ENCODE measurements around the gene CCNG2. TPM values are rescaled to one million over a fixed set of nuclear protein-coding genes. Genes with fewer than 3 reads are reported as not detected.

The CCNG2 gene
- total RNA-seq, 1 experiment from 2014 or later, result 38.8 TPM

DNA sequence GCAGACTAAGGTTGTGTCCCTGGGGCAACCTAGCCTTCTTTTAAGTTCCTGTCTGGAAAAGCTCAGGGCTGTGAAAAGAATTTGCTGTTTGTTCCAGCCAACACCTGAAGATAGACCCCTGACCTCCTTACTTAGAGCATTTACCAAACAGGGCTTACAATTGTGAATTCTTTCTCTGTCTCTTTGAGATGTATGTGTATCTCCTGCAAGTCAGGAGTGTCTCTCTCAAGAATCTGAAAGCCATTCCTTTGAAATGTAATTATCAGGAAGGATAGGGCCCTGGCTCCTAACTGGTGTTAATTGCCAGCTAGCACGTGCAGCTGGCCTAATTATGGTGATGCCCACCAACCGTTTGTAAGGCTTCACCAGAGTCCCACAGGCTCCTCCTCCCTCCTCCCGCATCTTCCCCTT is 18.2 kb downstream of the CCNG2 start:
- H3K9me3 ChIP-seq (ENCODE audit: low read length), result no peaks in the 10 kb centered on the region
- no peak overlapping the region for H3K9ac ChIP-seq (ENCODE audit: low read length)
- H3K79me2 ChIP-seq (ENCODE audit: low read length), result no peaks in the 10 kb centered on the region
- H3K4me1 ChIP-seq (ENCODE audit: low read length), result no peaks in the 10 kb centered on the region
- no peak overlapping the region for H3K4me3 ChIP-seq (ENCODE audit: low read length)
- H3K27ac ChIP-seq (ENCODE audit: low read length), result no peak overlapping the region
- no peaks in the 10 kb centered on the region for H3K9me2 ChIP-seq (replicated peaks; ENCODE audit: insufficient read depth, low read length)
- H4K20me1 ChIP-seq (ENCODE audit: insufficient read depth, low read depth, low read length), result no peaks in the 10 kb centered on the region
- H3K4me2 ChIP-seq (ENCODE audit: low read depth, low read length, poor library complexity, severe bottlenecking), result no peak overlapping the region
- no peak for DNase-seq
- no peaks in the 10 kb centered on the region for H3K36me3 ChIP-seq (ENCODE audit: insufficient read depth, low read length)
- no peak overlapping the region for H2AFZ ChIP-seq (ENCODE audit: low read length)
- no peaks in the 10 kb centered on the region for H3K27me3 ChIP-seq (ENCODE audit: low read length)

DNA sequence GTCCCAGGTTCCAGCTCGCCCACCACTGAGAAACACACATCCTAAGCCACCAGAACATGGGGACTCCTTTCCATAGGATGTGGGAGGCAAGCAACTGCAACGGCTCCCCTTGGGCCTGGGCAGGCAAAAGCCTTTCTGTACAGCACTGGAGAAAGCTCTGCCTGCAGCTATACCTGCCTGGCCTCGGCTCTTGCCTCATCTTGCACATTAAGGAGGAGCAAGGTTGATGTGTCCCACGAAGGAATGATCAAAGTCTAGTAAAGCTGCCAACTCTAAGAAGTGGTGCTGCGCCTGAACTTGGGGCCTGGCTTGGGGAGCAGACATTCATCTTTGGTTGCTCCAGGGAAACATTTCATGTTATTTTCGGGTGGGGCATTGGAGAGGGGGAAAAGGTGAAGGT is 19.6 kb downstream of the CCNG2 start:
- Histone ChIP-seq H3K9me2 (replicated peaks; ENCODE audit: insufficient read depth, low read length) (no peaks in the 10 kb centered on the region), H3K27me3 (ENCODE audit: low read length) (no peaks in the 10 kb centered on the region), H3K4me2 (ENCODE audit: low read depth, low read length, poor library complexity, severe bottlenecking) (no peak overlapping the region), H3K9ac (ENCODE audit: low read length) (no peak overlapping the region), H3K4me3 (ENCODE audit: low read length) (no peak overlapping the region), H3K79me2 (ENCODE audit: low read length) (no peaks in the 10 kb centered on the region), H4K20me1 (ENCODE audit: insufficient read depth, low read depth, low read length) (no peaks in the 10 kb centered on the region), H3K9me3 (ENCODE audit: low read length) (no peaks in the 10 kb centered on the region), H2AFZ (ENCODE audit: low read length) (no peak overlapping the region), H3K36me3 (ENCODE audit: insufficient read depth, low read length) (no peaks in the 10 kb centered on the region), H3K27ac (ENCODE audit: low read length) (no peak overlapping the region), H3K4me1 (ENCODE audit: low read length) (no peaks in the 10 kb centered on the region)
- DNase-seq, result no peak

DNA sequence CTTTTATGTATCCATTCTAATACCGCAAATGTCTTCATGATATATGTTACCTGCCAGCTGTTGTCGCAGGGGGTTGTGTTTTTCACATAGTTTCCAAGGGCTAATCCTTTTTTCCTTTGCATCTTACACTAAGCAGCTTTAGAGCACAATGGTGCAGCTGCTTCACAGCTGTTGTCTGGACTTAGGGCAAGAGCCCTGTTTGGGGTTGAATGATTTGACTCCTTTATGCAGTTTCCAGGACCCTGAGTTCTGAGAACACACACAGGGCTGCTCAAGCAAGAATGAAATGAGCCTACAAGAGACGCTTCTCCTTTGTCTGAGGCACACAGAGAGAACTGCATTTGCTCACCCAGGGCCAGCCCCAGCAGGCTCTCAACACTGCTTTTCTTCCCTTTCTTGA is 20.2 kb downstream of the CCNG2 start:
- no peaks in the 10 kb centered on the region for H4K20me1 ChIP-seq (ENCODE audit: insufficient read depth, low read depth, low read length)
- no peak overlapping the region for H3K4me3 ChIP-seq (ENCODE audit: low read length)
- H3K4me1 ChIP-seq (ENCODE audit: low read length), result no peaks in the 10 kb centered on the region
- no peaks in the 10 kb centered on the region for H3K36me3 ChIP-seq (ENCODE audit: insufficient read depth, low read length)
- H3K9me2 ChIP-seq (replicated peaks; ENCODE audit: insufficient read depth, low read length), result no peaks in the 10 kb centered on the region
- H2AFZ ChIP-seq (ENCODE audit: low read length), result no peak overlapping the region
- no peak for DNase-seq
- no peak overlapping the region for H3K27ac ChIP-seq (ENCODE audit: low read length)
- no peak overlapping the region for H3K9ac ChIP-seq (ENCODE audit: low read length)
- no peak overlapping the region for H3K4me2 ChIP-seq (ENCODE audit: low read depth, low read length, poor library complexity, severe bottlenecking)
- H3K27me3 ChIP-seq (ENCODE audit: low read length), result no peaks in the 10 kb centered on the region
- H3K79me2 ChIP-seq (ENCODE audit: low read length), result no peaks in the 10 kb centered on the region
- no peaks in the 10 kb centered on the region for H3K9me3 ChIP-seq (ENCODE audit: low read length)

DNA sequence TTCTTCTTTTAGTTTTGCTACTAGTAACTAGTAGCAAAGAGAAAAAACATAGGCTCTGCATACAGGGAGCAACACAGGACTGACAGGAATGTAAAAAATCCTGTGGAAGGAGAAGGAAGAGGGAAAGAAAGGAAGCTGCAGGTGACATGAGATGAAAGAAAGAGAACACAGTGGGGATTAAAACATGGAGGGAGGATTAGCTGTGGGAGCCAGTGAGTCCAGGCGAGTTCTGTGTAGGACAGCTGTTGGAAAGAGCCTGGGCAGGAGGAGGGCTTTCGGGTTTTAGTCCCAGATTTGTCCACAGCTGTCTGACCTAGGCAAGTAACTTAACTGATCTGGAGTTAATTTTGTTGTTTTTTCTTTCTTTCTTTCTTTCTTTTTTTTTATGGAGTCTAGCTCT is 21.6 kb downstream of the CCNG2 start:
- no peak for DNase-seq
- no peaks in the 10 kb centered on the region for H3K79me2 ChIP-seq (ENCODE audit: low read length)

DNA sequence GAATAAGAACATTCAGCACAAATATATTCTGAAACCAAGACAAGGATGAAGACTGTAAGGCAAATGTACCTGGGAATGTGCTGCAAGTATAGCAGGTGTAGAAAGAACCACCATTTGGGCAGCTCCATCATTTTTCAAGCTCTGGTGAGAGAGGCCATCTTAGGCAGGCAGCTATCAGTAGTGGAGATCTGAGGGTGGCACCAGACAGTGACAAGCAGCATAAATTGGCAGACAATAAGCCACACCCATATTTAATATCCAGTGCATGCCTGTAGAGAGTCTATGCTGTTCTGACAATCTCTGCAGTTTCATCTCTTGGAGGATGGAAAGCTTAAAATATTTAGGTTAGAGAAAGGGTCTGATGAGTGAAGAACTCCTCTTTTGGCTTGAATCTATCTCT is 22.5 kb downstream of the CCNG2 start:
- DNase-seq, result no peak
- no peaks in the 10 kb centered on the region for H4K20me1 ChIP-seq (ENCODE audit: insufficient read depth, low read depth, low read length)

More for the DNA sequence above, 21.6 kb downstream of the CCNG2 start:
- Histone ChIP-seq H3K4me3 (ENCODE audit: low read length) (no peak overlapping the region), H4K20me1 (ENCODE audit: insufficient read depth, low read depth, low read length) (no peaks in the 10 kb centered on the region), H3K4me2 (ENCODE audit: low read depth, low read length, poor library complexity, severe bottlenecking) (no peak overlapping the region), H2AFZ (ENCODE audit: low read length) (no peak overlapping the region), H3K9me2 (replicated peaks; ENCODE audit: insufficient read depth, low read length) (no peaks in the 10 kb centered on the region), H3K9ac (ENCODE audit: low read length) (no peak overlapping the region), H3K27me3 (ENCODE audit: low read length) (no peaks in the 10 kb centered on the region), H3K9me3 (ENCODE audit: low read length) (no peaks in the 10 kb centered on the region), H3K36me3 (ENCODE audit: insufficient read depth, low read length) (no peaks in the 10 kb centered on the region), H3K27ac (ENCODE audit: low read length) (no peak overlapping the region), H3K4me1 (ENCODE audit: low read length) (no peaks in the 10 kb centered on the region)

DNA sequence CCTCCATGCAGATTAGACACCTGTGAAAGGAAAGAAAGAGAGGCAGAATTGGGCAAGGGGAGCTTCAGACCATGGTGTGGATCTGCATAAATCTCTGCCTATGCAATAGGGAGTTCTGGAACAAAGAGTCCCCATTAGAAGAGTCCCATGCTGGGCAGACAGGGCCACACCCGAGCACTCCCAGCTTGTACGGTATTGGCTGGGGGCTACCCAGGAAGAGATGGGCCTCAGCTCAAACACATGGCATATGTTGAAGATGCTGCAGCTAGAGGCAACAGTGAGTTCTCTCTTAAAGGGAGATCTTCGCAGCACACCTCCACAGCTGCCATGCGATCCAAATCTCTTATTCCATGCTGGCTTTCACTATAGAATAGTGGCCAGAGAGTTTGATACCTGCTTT is 24.7 kb downstream of the CCNG2 start:
- no peaks in the 10 kb centered on the region for H4K20me1 ChIP-seq (ENCODE audit: insufficient read depth, low read depth, low read length)
- no peaks in the 10 kb centered on the region for H3K27me3 ChIP-seq (ENCODE audit: low read length)
- no peak overlapping the region for H3K4me3 ChIP-seq (ENCODE audit: low read length)
- H3K79me2 ChIP-seq (ENCODE audit: low read length), result no peaks in the 10 kb centered on the region
- no peak overlapping the region for H3K4me2 ChIP-seq (ENCODE audit: low read depth, low read length, poor library complexity, severe bottlenecking)
- H3K9me2 ChIP-seq (replicated peaks; ENCODE audit: insufficient read depth, low read length), result no peaks in the 10 kb centered on the region
- H3K9ac ChIP-seq (ENCODE audit: low read length), result no peak overlapping the region
- no peaks in the 10 kb centered on the region for H3K36me3 ChIP-seq (ENCODE audit: insufficient read depth, low read length)
- DNase-seq, result no peak
- H3K9me3 ChIP-seq (ENCODE audit: low read length), result no peaks in the 10 kb centered on the region
- no peaks in the 10 kb centered on the region for H3K4me1 ChIP-seq (ENCODE audit: low read length)
- H3K27ac ChIP-seq (ENCODE audit: low read length), result no peak overlapping the region
- no peak overlapping the region for H2AFZ ChIP-seq (ENCODE audit: low read length)

More for the DNA sequence above, 22.5 kb downstream of the CCNG2 start:
- H3K79me2 ChIP-seq (ENCODE audit: low read length), result no peaks in the 10 kb centered on the region
- H2AFZ ChIP-seq (ENCODE audit: low read length), result no peak overlapping the region
- H3K4me3 ChIP-seq (ENCODE audit: low read length), result no peak overlapping the region
- H3K9ac ChIP-seq (ENCODE audit: low read length), result no peak overlapping the region
- H3K27me3 ChIP-seq (ENCODE audit: low read length), result no peaks in the 10 kb centered on the region
- no peak overlapping the region for H3K27ac ChIP-seq (ENCODE audit: low read length)
- H3K36me3 ChIP-seq (ENCODE audit: insufficient read depth, low read length), result no peaks in the 10 kb centered on the region
- H3K9me3 ChIP-seq (ENCODE audit: low read length), result no peaks in the 10 kb centered on the region
- no peaks in the 10 kb centered on the region for H3K9me2 ChIP-seq (replicated peaks; ENCODE audit: insufficient read depth, low read length)
- no peaks in the 10 kb centered on the region for H3K4me1 ChIP-seq (ENCODE audit: low read length)
- H3K4me2 ChIP-seq (ENCODE audit: low read depth, low read length, poor library complexity, severe bottlenecking), result no peak overlapping the region

DNA sequence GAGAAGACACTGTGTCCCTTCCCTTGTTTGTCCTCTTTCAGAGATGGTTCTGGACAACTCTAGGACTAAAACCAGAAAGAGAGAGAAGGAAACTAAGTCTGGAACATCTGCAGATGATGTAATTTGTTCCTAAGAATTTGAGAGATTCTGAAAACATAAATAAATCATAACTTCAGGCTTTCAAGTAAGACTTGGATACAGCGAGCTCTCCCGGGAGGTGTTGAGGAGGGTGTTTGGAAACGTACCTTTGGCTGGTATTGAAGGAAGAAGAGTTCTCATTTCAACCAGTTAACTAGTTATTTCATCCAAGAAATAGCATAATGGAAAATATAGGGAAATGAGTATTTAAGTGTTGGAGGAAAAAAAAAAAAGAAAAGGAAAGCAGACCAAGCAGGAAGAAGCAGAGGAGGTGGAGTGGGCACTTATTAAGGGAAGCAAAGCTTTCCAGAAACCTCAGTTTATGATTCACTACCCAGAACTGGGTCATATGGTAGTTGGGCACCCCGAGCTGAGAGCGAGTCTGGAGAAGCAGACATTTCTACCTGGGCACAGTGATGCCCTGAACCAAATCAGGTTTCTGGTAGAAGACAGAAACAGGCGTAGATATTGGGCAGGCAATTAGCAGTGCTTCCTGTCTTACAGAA is 26.9 kb downstream of the CCNG2 start:
- Histone ChIP-seq H3K4me2 (ENCODE audit: low read depth, low read length, poor library complexity, severe bottlenecking) (no peak overlapping the region), H3K9ac (ENCODE audit: low read length) (no peak overlapping the region), H4K20me1 (ENCODE audit: insufficient read depth, low read depth, low read length) (no peaks in the 10 kb centered on the region), H2AFZ (ENCODE audit: low read length) (no peak overlapping the region), H3K9me2 (replicated peaks; ENCODE audit: insufficient read depth, low read length) (no peaks in the 10 kb centered on the region), H3K27ac (ENCODE audit: low read length) (no peak overlapping the region), H3K4me1 (ENCODE audit: low read length) (no peaks in the 10 kb centered on the region), H3K36me3 (ENCODE audit: insufficient read depth, low read length) (no peaks in the 10 kb centered on the region), H3K27me3 (ENCODE audit: low read length) (no peaks in the 10 kb centered on the region), H3K9me3 (ENCODE audit: low read length) (no peaks in the 10 kb centered on the region), H3K4me3 (ENCODE audit: low read length) (no peak overlapping the region), H3K79me2 (ENCODE audit: low read length) (no peaks in the 10 kb centered on the region)
- no peak for DNase-seq

DNA sequence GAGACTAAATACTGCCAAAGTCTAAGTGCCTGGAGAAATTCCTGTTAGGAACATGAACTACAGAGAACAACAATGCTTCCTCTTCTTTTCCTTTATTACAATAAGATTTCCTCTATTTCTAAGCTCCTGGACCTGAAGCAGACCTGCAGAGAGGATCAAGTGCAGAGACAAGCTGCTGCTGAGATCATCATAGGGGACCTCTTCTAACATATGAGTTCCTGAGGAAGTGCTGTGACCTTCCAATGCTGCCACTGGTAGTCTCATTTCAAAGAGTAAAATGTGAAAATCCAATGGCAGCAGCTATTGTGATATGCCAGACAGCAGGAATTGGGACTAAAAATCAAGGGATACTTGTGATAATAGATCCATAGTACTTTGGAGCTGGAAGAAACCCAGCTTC is 28.0 kb downstream of the CCNG2 start:
- Histone ChIP-seq H3K36me3 (ENCODE audit: insufficient read depth, low read length) (no peaks in the 10 kb centered on the region), H3K9me3 (ENCODE audit: low read length) (no peaks in the 10 kb centered on the region), H3K9ac (ENCODE audit: low read length) (no peak overlapping the region), H3K9me2 (replicated peaks; ENCODE audit: insufficient read depth, low read length) (no peaks in the 10 kb centered on the region), H3K4me2 (ENCODE audit: low read depth, low read length, poor library complexity, severe bottlenecking) (no peak overlapping the region), H3K27me3 (ENCODE audit: low read length) (no peaks in the 10 kb centered on the region), H2AFZ (ENCODE audit: low read length) (no peak overlapping the region), H3K27ac (ENCODE audit: low read length) (no peak overlapping the region), H3K79me2 (ENCODE audit: low read length) (no peaks in the 10 kb centered on the region), H3K4me3 (ENCODE audit: low read length) (no peak overlapping the region), H3K4me1 (ENCODE audit: low read length) (no peaks in the 10 kb centered on the region), H4K20me1 (ENCODE audit: insufficient read depth, low read depth, low read length) (no peaks in the 10 kb centered on the region)
- no peak for DNase-seq

DNA sequence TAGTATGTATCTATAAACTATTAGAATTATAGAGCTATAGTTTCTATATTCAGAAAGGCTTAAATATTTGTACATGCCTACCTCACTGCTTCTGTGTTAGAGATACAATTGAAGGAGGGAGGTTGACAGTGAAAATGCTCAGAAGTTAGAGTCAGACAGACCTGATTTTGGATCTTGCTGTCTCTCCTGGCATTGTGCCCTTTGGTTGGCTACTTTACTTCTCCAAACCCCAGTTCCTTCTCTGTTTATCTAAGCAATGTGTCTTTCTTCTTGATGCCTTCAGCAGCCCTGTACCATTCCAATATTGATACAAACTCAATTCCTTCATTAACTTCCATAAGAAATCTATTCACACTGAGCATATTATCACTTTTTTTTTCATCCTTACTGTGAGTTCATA is 28.7 kb downstream of the CCNG2 start:
- Histone ChIP-seq H3K9me2 (replicated peaks; ENCODE audit: insufficient read depth, low read length) (no peaks in the 10 kb centered on the region), H3K4me1 (ENCODE audit: low read length) (no peaks in the 10 kb centered on the region), H3K27me3 (ENCODE audit: low read length) (no peaks in the 10 kb centered on the region), H4K20me1 (ENCODE audit: insufficient read depth, low read depth, low read length) (no peaks in the 10 kb centered on the region), H3K27ac (ENCODE audit: low read length) (no peak overlapping the region), H3K9ac (ENCODE audit: low read length) (no peak overlapping the region), H3K4me2 (ENCODE audit: low read depth, low read length, poor library complexity, severe bottlenecking) (no peak overlapping the region), H3K9me3 (ENCODE audit: low read length) (no peaks in the 10 kb centered on the region), H3K36me3 (ENCODE audit: insufficient read depth, low read length) (no peaks in the 10 kb centered on the region), H3K79me2 (ENCODE audit: low read length) (no peaks in the 10 kb centered on the region), H3K4me3 (ENCODE audit: low read length) (no peak overlapping the region), H2AFZ (ENCODE audit: low read length) (no peak overlapping the region)
- no peak for DNase-seq
